H9 (cell line): ENCODE measurements around the gene UGT2A3. TPM values are rescaled to one million over a fixed set of nuclear protein-coding genes. Genes with fewer than 3 reads are reported as not detected.

Experiments used
- DNase-seq: peaks from one replicate; pipeline ENCODE4 v3.0.0-alpha.2; 2017
- H2AFZ ChIP-seq: one replicate; pipeline ENCODE4 v1.6.1; 2013; ENCODE audit warnings: mild to moderate bottlenecking, low read length, control low read depth, moderate library complexity
- H2AK5ac ChIP-seq: 2 replicates; pipeline ENCODE4 v1.6.1; 2013; ENCODE audit warnings: low read length, control low read depth, mixed read lengths; ENCODE audit not compliant: insufficient read length
- H2BK120ac ChIP-seq: one replicate; pipeline ENCODE4 v1.6.1; 2013; ENCODE audit warnings: low read depth, mild to moderate bottlenecking, low read length, control low read depth, inconsistent platforms; ENCODE audit not compliant: poor library complexity, severe bottlenecking
- H2BK12ac ChIP-seq: 2 replicates; pipeline ENCODE4 v1.6.1; 2013; ENCODE audit warnings: low read length, control low read depth, mixed read lengths, low read depth; ENCODE audit not compliant: insufficient read length
- H2BK15ac ChIP-seq: 2 replicates; pipeline ENCODE4 v1.6.1; 2013; ENCODE audit warnings: low read depth, low read length, control low read depth
- H2BK20ac ChIP-seq: one replicate; pipeline ENCODE4 v1.6.1; 2013; ENCODE audit warnings: low read depth, mild to moderate bottlenecking, low read length, control low read depth, inconsistent platforms; ENCODE audit not compliant: poor library complexity, severe bottlenecking
- H2BK5ac ChIP-seq: 2 replicates; pipeline ENCODE4 v1.6.1; 2013; ENCODE audit warnings: low read length, control low read depth, mixed read lengths; ENCODE audit not compliant: insufficient read length
- H3K14ac ChIP-seq: 2 replicates; pipeline ENCODE4 v1.6.1; 2013; ENCODE audit warnings: low read length, control low read depth; ENCODE audit not compliant: insufficient read depth
- H3K18ac ChIP-seq: 2 replicates; pipeline ENCODE4 v1.6.1; 2013; ENCODE audit warnings: low read depth, mild to moderate bottlenecking, mixed read lengths, low read length, control low read depth; ENCODE audit not compliant: insufficient read length
- H3K23ac ChIP-seq: 2 replicates; pipeline ENCODE4 v1.6.1; 2013; ENCODE audit warnings: low read length, control low read depth, mixed read lengths, low read depth; ENCODE audit not compliant: insufficient read length
- H3K23me2 ChIP-seq: 2 replicates; pipeline ENCODE4 v1.6.1; 2013; ENCODE audit warnings: low read depth, mild to moderate bottlenecking, mixed read lengths, low read length, control low read depth; ENCODE audit not compliant: insufficient read length, poor library complexity, severe bottlenecking
- H3K27ac ChIP-seq: 2 replicates; pipeline ENCODE4 v1.5.1; 2013; ENCODE audit warnings: low read length, control low read depth, mixed read lengths, low read depth; ENCODE audit not compliant: insufficient read length
- H3K27me3 ChIP-seq: 2 replicates; pipeline ENCODE4 v1.6.1; 2013; ENCODE audit warnings: low read length, control low read depth, inconsistent platforms; ENCODE audit not compliant: insufficient read depth
- H3K4ac ChIP-seq: 2 replicates; pipeline ENCODE4 v1.6.1; 2013; ENCODE audit warnings: low read depth, mild to moderate bottlenecking, control low read depth, inconsistent platforms, low read length, moderate library complexity
- H3K4me1 ChIP-seq: 2 replicates; pipeline ENCODE4 v1.6.1; 2013; ENCODE audit warnings: low read length, control low read depth, inconsistent platforms; ENCODE audit not compliant: insufficient read depth
- H3K4me2 ChIP-seq: 2 replicates; pipeline ENCODE4 v1.6.1; 2013; ENCODE audit warnings: low read length, control low read depth, mixed read lengths; ENCODE audit not compliant: insufficient read length, insufficient read depth
- H3K56ac ChIP-seq: 2 replicates; pipeline ENCODE4 v1.6.1; 2013; ENCODE audit warnings: low read depth, mild to moderate bottlenecking, mixed read lengths, low read length, control low read depth; ENCODE audit not compliant: insufficient read length
- H3K79me1 ChIP-seq: 2 replicates; pipeline ENCODE4 v1.6.1; 2013; ENCODE audit warnings: low read depth, mild to moderate bottlenecking, moderate library complexity, low read length, control low read depth, inconsistent platforms; ENCODE audit not compliant: insufficient read depth, poor library complexity, severe bottlenecking
- H3K79me2 ChIP-seq: 2 replicates; pipeline ENCODE4 v1.6.1; 2013; ENCODE audit warnings: low read length, control low read depth, inconsistent platforms; ENCODE audit not compliant: insufficient read depth
- H3K9ac ChIP-seq: 2 replicates; pipeline ENCODE4 v1.6.1; 2013; ENCODE audit warnings: low read length, control low read depth, mixed read lengths; ENCODE audit not compliant: insufficient read length; ENCODE audit errors: extremely low read depth
- H3K9me3 ChIP-seq: one replicate; pipeline ENCODE4 v1.6.1; 2013; ENCODE audit warnings: low read depth, low read length, inconsistent platforms; ENCODE audit not compliant: control insufficient read depth
- H3T11ph ChIP-seq: one replicate; pipeline ENCODE4 v1.6.1; 2013; ENCODE audit warnings: mild to moderate bottlenecking, low read length, control low read depth, inconsistent platforms
- H4K20me1 ChIP-seq: one replicate; pipeline ENCODE4 v1.6.1; 2013; ENCODE audit not compliant: control insufficient read depth, insufficient read length, insufficient read depth
- H4K5ac ChIP-seq: 2 replicates; pipeline ENCODE4 v1.6.1; 2013; ENCODE audit warnings: low read depth, mild to moderate bottlenecking, mixed read lengths, low read length, control low read depth; ENCODE audit not compliant: insufficient read length
- H4K8ac ChIP-seq: replicated peaks from 2 replicates; pipeline ENCODE4 v1.6.1; 2013; ENCODE audit warnings: low read length, control low read depth, mixed read lengths, low read depth; ENCODE audit not compliant: insufficient read length
- H4K91ac ChIP-seq: 2 replicates; pipeline ENCODE4 v1.6.1; 2013; ENCODE audit warnings: low read depth, mild to moderate bottlenecking, moderate library complexity, mixed read lengths, low read length, control low read depth; ENCODE audit not compliant: insufficient read length
- H3K27ac Mint-ChIP-seq, 3 experiments: 2 replicates in 2 of 3; 3 replicates in 1 of 3; pipeline ENCODE4 v1.8.0; 2020 to 2021; ENCODE audit warnings: mixed read lengths in 3 of 3, mild to moderate bottlenecking in 1 of 3, moderate library complexity in 1 of 3
- H3K27me3 Mint-ChIP-seq: 2 replicates; pipeline ENCODE4 v1.8.0; 2021; ENCODE audit warnings: low read depth, mild to moderate bottlenecking, moderate library complexity, mixed read lengths
- H3K36me3 Mint-ChIP-seq, 3 experiments: 2 replicates in 2 of 3; 3 replicates in 1 of 3; pipeline ENCODE4 v1.8.0; 2020 to 2021; ENCODE audit warnings: low read depth in 3 of 3, mixed read lengths in 3 of 3; ENCODE audit not compliant: insufficient read depth in 1 of 3
- H3K4me1 Mint-ChIP-seq, 2 experiments: 2 replicates each; pipeline ENCODE4 v1.8.0; 2020; ENCODE audit warnings: mixed read lengths in 2 of 2
- H3K4me3 Mint-ChIP-seq, 2 experiments: 2 replicates in 1 of 2; 3 replicates in 1 of 2; pipeline ENCODE4 v1.8.0; 2020 to 2021; ENCODE audit warnings: mild to moderate bottlenecking in 2 of 2, mixed read lengths in 2 of 2, moderate library complexity in 1 of 2
- H3K9me3 Mint-ChIP-seq, 2 experiments: 2 replicates in 1 of 2; 3 replicates in 1 of 2; pipeline ENCODE4 v1.8.0; 2020; ENCODE audit warnings: mild to moderate bottlenecking in 2 of 2, mixed read lengths in 2 of 2, moderate library complexity in 1 of 2
- WGBS: extraction: QIAGEN DNeasy Blood & Tissue Kit; methylation state at CpG from one replicate; pipeline ENCODE4 v1.1.7; 2013; ENCODE audit warnings: missing lambda C conversion rate, low lambda C conversion rate, mixed read lengths; ENCODE audit not compliant: insufficient read length; ENCODE audit errors: extremely low coverage; 5-methylcytosine and 5-hydroxymethylcytosine counted together
- total RNA-seq: library from RNA; stranded (reverse); gene quantifications from 2 replicates; pipeline ENCODE4 v1.2.1, GENCODE V29; 2021
- TF ChIP-seq, protein P1 (sequence below): fragments of 200-600 bp; sonication (generic); conservative IDR thresholded peaks from 3 replicates; pipeline ENCODE4 v1.8.0; 2021; ENCODE audit warnings: antibody characterized with exemption, mild to moderate bottlenecking

The UGT2A3 gene
- total RNA-seq, 1 experiment from 2014 or later: not detected

DNA sequence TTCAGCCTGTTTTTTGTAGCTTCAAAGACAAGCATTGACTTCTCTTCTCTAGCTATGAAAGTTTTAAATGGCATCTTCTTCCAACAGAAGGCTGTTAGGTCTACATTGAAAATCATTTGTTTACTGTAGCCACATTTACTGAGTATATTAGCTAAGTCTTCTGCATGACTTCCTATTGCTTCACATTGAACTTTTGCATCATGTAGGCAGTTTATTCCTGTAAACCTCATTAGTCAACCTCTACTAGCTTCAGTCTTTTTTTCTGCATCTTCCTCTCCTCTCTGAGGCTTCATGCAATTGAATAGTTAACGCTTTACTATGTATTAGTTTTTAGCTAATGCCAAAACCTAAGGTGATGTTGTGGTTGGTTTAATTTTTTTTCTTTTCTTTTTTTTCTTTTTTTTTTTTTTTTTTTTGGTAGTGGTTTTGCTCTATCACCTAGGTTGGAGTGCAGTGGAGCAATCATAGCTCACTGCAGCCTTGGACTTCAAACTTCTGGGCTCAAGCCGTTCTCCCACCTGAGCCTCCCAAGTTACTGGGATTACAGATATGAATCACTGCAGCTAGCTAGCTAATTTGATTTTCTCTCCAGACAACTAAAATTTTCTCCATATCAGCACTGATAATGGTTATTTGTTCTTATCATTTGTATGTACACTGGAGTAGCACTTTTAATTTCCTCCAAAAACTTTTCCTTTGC is 3.4 kb downstream of the UGT2A3 start:
- Histone ChIP-seq H3K56ac (no peak overlapping the region), H2BK12ac (no peak overlapping the region), H4K20me1 (no peaks in the 10 kb centered on the region), H3K23me2 (no peaks in the 10 kb centered on the region), H3K27ac (no peak overlapping the region), H3T11ph (no peak overlapping the region), H3K9ac (no peak overlapping the region), H3K4me2 (no peak overlapping the region), H3K4ac (no peak overlapping the region), H3K4me1 (no peaks in the 10 kb centered on the region), H3K79me2 (no peaks in the 10 kb centered on the region), H3K79me1 (no peaks in the 10 kb centered on the region), H3K23ac (no peak overlapping the region), H4K8ac (no peak overlapping the region), H3K14ac (no peak overlapping the region), H3K9me3 (no peaks in the 10 kb centered on the region), H2BK120ac (no peak overlapping the region), H4K91ac (no peak overlapping the region), H2AFZ (no peak overlapping the region), H2BK5ac (no peak overlapping the region), H3K27me3 (no peaks in the 10 kb centered on the region), H3K18ac (no peak overlapping the region), H2AK5ac (no peak overlapping the region), H2BK20ac (no peak overlapping the region), H4K5ac (no peak overlapping the region), H2BK15ac (no peak overlapping the region)
- H3K4me3 Mint-ChIP-seq: no peak overlapping the region
- WGBS: no CpG with 5 or more reads among the region's 2 CpGs
- DNase-seq: no peak
- H3K27me3 Mint-ChIP-seq: no peaks in the 10 kb centered on the region
- no peak overlapping the region for H3K27ac Mint-ChIP-seq
- no peaks in the 10 kb centered on the region for H3K9me3 Mint-ChIP-seq
- H3K4me1 Mint-ChIP-seq: peaks cover 11% of the 10 kb centered on the region in 2 experiments; a peak in 2 of 4 replicates
- no peaks in the 10 kb centered on the region; a peak in 1 of 7 replicates for H3K36me3 Mint-ChIP-seq
- TF ChIP-seq, protein P1, sequence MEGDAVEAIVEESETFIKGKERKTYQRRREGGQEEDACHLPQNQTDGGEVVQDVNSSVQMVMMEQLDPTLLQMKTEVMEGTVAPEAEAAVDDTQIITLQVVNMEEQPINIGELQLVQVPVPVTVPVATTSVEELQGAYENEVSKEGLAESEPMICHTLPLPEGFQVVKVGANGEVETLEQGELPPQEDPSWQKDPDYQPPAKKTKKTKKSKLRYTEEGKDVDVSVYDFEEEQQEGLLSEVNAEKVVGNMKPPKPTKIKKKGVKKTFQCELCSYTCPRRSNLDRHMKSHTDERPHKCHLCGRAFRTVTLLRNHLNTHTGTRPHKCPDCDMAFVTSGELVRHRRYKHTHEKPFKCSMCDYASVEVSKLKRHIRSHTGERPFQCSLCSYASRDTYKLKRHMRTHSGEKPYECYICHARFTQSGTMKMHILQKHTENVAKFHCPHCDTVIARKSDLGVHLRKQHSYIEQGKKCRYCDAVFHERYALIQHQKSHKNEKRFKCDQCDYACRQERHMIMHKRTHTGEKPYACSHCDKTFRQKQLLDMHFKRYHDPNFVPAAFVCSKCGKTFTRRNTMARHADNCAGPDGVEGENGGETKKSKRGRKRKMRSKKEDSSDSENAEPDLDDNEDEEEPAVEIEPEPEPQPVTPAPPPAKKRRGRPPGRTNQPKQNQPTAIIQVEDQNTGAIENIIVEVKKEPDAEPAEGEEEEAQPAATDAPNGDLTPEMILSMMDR: no peak
